ENCODE measurements around the gene SCAMP3.
"Not testable (repeated sequence)": the region's sequence is repeated elsewhere in the genome, so short reads cannot be mapped to it uniquely, and the experiment has no call there.

SCAMP3 gene

GRCh38 chr1:155227261-155228095 lies 34.7 kb downstream of the SCAMP3 start:
- DNase-seq (ENCODE audit: low read depth) = peak; percentile 94

GRCh38 chr1:155226910-155227260 lies 35.3 kb downstream of the SCAMP3 start:
- DNase-seq (ENCODE audit: low read depth) = no peak

GRCh38 chr1:155226188-155226909 lies 35.8 kb downstream of the SCAMP3 start:
- DNase-seq (ENCODE audit: low read depth) = peak; percentile 76

GRCh38 chr1:155225404-155225759 lies 36.8 kb downstream of the SCAMP3 start:
- DNase-seq (ENCODE audit: low read depth) = not testable (repeated sequence)

GRCh38 chr1:155223047-155223446 lies 39.1 kb downstream of the SCAMP3 start:
- DNase-seq (ENCODE audit: low read depth) = no peak

GRCh38 chr1:155220211-155220965 lies 41.8 kb downstream of the SCAMP3 start:
- DNase-seq (ENCODE audit: low read depth) = not testable (repeated sequence)

GRCh38 chr1:155219592-155220031 lies 42.5 kb downstream of the SCAMP3 start:
- no peak for DNase-seq (ENCODE audit: low read depth)

- no peak for DNase-seq (ENCODE audit: low read depth)
Observed at GRCh38 chr1:155218854-155219591, 43.1 kb downstream of the SCAMP3 start.

GRCh38 chr1:155214702-155215101 lies 47.5 kb downstream of the SCAMP3 start:
- DNase-seq (ENCODE audit: low read depth) = not testable (repeated sequence)

- DNase-seq (ENCODE audit: low read depth) = not testable (repeated sequence)
Observed at GRCh38 chr1:155212051-155212440, 50.1 kb downstream of the SCAMP3 start.

- not testable (repeated sequence) for DNase-seq (ENCODE audit: low read depth)
Observed at GRCh38 chr1:155211381-155212050, 50.6 kb downstream of the SCAMP3 start.

GRCh38 chr1:155210314-155211104 lies 51.7 kb downstream of the SCAMP3 start:
- DNase-seq (ENCODE audit: low read depth) = no peak

- no peak for DNase-seq (ENCODE audit: low read depth)
Observed at GRCh38 chr1:155209312-155209721, 52.8 kb downstream of the SCAMP3 start.

- DNase-seq (ENCODE audit: low read depth) = peak; percentile 85
Observed at GRCh38 chr1:155208541-155209311, 53.4 kb downstream of the SCAMP3 start, which contains the start of gene MTX1. TSS of gene MTX1 (plus strand) at chr1:155208695. CDS start at chr1:155208805, 110 bp downstream.

- no peak for DNase-seq (ENCODE audit: low read depth)
Observed at GRCh38 chr1:155207806-155208540, 54.2 kb downstream of the SCAMP3 start, which contains the start of gene THBS3. TSS of gene THBS3 (minus strand) at chr1:155207897. CDS start at chr1:155207876, 21 bp downstream.

GRCh38 chr1:155206891-155207805 lies 55.0 kb downstream of the SCAMP3 start:
- DNase-seq (ENCODE audit: low read depth) = peak; percentile 86
